Measurements from ENCODE around the gene NDUFS8. TPM values are rescaled to one million over a fixed set of nuclear protein-coding genes. Genes with fewer than 3 reads are reported as not detected.

NDUFS8 gene
- total RNA-seq, 2 experiments from 2014 or later, result 70.5 to 72.5 TPM

GRCh38 chr11:68012044-68012842 lies 18.2 kb upstream of the NDUFS8 start:
- Histone ChIP-seq H3K36me3 (ENCODE audit: insufficient read depth, low read length) (no peaks in the 10 kb centered on the region), H3K27ac (ENCODE audit: low read depth in 1 of 2, low read length in 2 of 2) (no peak overlapping the region), H3K4me1 (ENCODE audit: insufficient read depth, low read length) (peaks cover 5% of the 10 kb centered on the region), H3K4me3 (ENCODE audit: low read length) (no peak overlapping the region), H3K27me3 (ENCODE audit: control insufficient read depth in 1 of 2, insufficient read depth in 2 of 2, low read length in 2 of 2) (no peaks in the 10 kb centered on the region), H3K9me3 (ENCODE audit: control insufficient read depth in 1 of 2, insufficient read depth in 1 of 2, low read length in 2 of 2) (peaks cover 0 to 4% of the 10 kb centered on the region in 2 experiments)
- no peak for DNase-seq
- Mint-ChIP-seq H3K9me3 (no peaks in the 10 kb centered on the region), H3K36me3 (ENCODE audit: low read depth) (no peaks in the 10 kb centered on the region), H3K4me1 (ENCODE audit: low read depth) (peaks cover 9% of the 10 kb centered on the region), H3K4me3 (no peak overlapping the region), H3K27me3 (peaks cover 7% of the 10 kb centered on the region), H3K27ac (no peak overlapping the region)
- TF ChIP-seq CTCF (IDR thresholded peaks at IDR 0.05), result no peak
- no peak for ATAC-seq (ENCODE audit: poor library complexity)
- CTCF ChIA-PET, result no interaction called here
- POLR2A ChIA-PET, result no interaction called here
- intact Hi-C loops (cut with DNase I, micrococcal nuclease), result no loop called here

- peaks cover 5% of the 10 kb centered on the region for H3K4me1 ChIP-seq (ENCODE audit: insufficient read depth, low read length)
- intact Hi-C loops (cut with DNase I, micrococcal nuclease), result no loop called here
These were observed 17.5 kb upstream of the NDUFS8 start for GRCh38 chr11:68012843-68013610.

GRCh38 chr11:68013611-68014156 lies 16.8 kb upstream of the NDUFS8 start:
- H3K27me3 ChIP-seq (ENCODE audit: control insufficient read depth in 1 of 2, insufficient read depth in 2 of 2, low read length in 2 of 2), result no peaks in the 10 kb centered on the region
- H3K9me3 ChIP-seq (ENCODE audit: control insufficient read depth in 1 of 2, insufficient read depth in 1 of 2, low read length in 2 of 2), result peaks cover 0 to 4% of the 10 kb centered on the region in 2 experiments
- H3K27ac ChIP-seq (ENCODE audit: low read depth in 1 of 2, low read length in 2 of 2), result no peak overlapping the region
- ChIA-PET POLR2A (no interaction called here), CTCF (no interaction called here)
- DNase-seq (no peak), ATAC-seq (ENCODE audit: poor library complexity) (no peak)
- Mint-ChIP-seq H3K27ac (no peak overlapping the region), H3K4me1 (ENCODE audit: low read depth) (peaks cover 9% of the 10 kb centered on the region), H3K9me3 (no peaks in the 10 kb centered on the region), H3K4me3 (no peak overlapping the region), H3K36me3 (ENCODE audit: low read depth) (no peaks in the 10 kb centered on the region), H3K27me3 (peaks cover 7% of the 10 kb centered on the region)
- H3K4me3 ChIP-seq (ENCODE audit: low read length), result no peak overlapping the region
- intact Hi-C loops (cut with DNase I, micrococcal nuclease), result no loop called here
- H3K36me3 ChIP-seq (ENCODE audit: insufficient read depth, low read length), result no peaks in the 10 kb centered on the region
- H3K4me1 ChIP-seq (ENCODE audit: insufficient read depth, low read length), result peaks cover 5% of the 10 kb centered on the region
- no peak for TF ChIP-seq CTCF (IDR thresholded peaks at IDR 0.05)

More at GRCh38 chr11:68012843-68013610, 17.5 kb upstream of the NDUFS8 start:
- Histone ChIP-seq H3K27me3 (ENCODE audit: control insufficient read depth in 1 of 2, insufficient read depth in 2 of 2, low read length in 2 of 2) (no peaks in the 10 kb centered on the region), H3K36me3 (ENCODE audit: insufficient read depth, low read length) (no peaks in the 10 kb centered on the region), H3K4me3 (ENCODE audit: low read length) (no peak overlapping the region), H3K27ac (ENCODE audit: low read depth in 1 of 2, low read length in 2 of 2) (no peak overlapping the region), H3K9me3 (ENCODE audit: control insufficient read depth in 1 of 2, insufficient read depth in 1 of 2, low read length in 2 of 2) (peaks cover 0 to 4% of the 10 kb centered on the region in 2 experiments)
- no peak for ATAC-seq (ENCODE audit: poor library complexity)
- ChIA-PET POLR2A (no interaction called here), CTCF (no interaction called here)
- H3K4me1 Mint-ChIP-seq (ENCODE audit: low read depth), result peaks cover 9% of the 10 kb centered on the region
- no peak for TF ChIP-seq CTCF (IDR thresholded peaks at IDR 0.05)
- DNase-seq, result no peak
- H3K27ac Mint-ChIP-seq, result no peak overlapping the region
- H3K27me3 Mint-ChIP-seq, result peaks cover 7% of the 10 kb centered on the region
- no peaks in the 10 kb centered on the region for H3K36me3 Mint-ChIP-seq (ENCODE audit: low read depth)
- H3K9me3 Mint-ChIP-seq, result no peaks in the 10 kb centered on the region
- H3K4me3 Mint-ChIP-seq, result no peak overlapping the region

Measured in CD4-positive, alpha-beta T cell (primary cell).